GM21423 (cell line): Measurements from ENCODE around the gene RND2.
"Not testable (repeated sequence)": the region's sequence is repeated elsewhere in the genome, so short reads cannot be mapped to it uniquely, and the experiment has no call there.

Experiments used
- ATAC-seq: cut with Tn5 transposase; IDR thresholded peaks from one replicate; pipeline ENCODE4 v1.9.1; 2021; ENCODE audit warnings: mild to moderate bottlenecking, moderate library complexity; ENCODE audit not compliant: unreplicated experiment

Gene RND2

DNA sequence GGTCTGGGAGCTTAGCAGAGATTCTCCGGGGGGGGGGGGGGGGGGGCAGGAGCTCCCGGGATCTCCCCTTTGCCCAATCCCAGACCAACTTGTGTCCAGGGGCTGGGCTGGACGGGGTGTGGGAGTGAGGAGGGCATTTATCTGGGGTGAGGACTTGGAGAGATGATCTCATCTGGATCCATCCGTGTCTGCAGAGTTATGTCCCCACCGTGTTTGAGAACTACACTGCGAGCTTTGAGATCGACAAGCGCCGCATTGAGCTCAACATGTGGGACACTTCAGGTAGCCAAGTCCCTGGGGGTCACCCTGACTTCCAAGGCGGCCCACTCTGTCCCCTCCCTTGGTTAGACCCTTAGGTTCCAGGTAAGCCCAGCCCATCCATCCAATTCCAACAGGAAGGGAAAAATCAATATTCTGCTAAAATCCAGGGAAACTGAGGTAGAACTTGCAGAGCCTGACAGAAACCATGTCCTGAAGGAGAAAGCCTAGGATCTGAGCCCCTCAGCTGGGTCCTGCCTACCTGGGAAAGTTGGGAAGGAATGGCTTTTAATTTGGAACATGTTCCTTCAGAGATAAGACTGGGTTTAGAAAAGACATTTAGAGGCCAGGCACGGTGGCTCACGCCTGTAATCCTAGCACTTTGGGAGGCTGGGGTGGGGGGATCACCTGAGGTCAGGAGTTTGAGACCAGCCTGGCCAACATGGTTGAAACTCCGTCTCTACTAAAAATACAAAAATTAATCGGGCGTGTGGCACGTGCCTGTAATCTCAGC is 921 bp downstream of the RND2 start:
- ATAC-seq = no peak

DNA sequence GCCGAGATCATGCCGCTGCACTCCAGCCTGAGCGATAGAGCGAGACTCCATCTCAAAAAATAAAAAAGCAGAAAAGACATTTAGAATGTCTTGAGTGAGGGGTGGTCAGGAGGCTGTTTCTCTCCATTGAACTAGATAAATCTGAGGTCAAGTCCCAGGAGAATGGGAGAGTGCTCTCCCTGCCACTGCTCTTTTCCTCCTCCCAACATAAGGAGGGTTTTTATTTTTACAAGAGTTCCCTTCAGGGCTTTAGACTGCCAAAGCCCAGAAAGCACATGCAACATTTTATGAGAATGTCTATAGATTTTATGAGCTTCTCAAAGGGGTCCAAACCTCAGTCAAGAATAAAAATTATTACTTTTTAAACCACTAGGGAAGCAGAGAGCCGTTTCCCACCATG is 1.6 kb downstream of the RND2 start:
- no peak for ATAC-seq

DNA sequence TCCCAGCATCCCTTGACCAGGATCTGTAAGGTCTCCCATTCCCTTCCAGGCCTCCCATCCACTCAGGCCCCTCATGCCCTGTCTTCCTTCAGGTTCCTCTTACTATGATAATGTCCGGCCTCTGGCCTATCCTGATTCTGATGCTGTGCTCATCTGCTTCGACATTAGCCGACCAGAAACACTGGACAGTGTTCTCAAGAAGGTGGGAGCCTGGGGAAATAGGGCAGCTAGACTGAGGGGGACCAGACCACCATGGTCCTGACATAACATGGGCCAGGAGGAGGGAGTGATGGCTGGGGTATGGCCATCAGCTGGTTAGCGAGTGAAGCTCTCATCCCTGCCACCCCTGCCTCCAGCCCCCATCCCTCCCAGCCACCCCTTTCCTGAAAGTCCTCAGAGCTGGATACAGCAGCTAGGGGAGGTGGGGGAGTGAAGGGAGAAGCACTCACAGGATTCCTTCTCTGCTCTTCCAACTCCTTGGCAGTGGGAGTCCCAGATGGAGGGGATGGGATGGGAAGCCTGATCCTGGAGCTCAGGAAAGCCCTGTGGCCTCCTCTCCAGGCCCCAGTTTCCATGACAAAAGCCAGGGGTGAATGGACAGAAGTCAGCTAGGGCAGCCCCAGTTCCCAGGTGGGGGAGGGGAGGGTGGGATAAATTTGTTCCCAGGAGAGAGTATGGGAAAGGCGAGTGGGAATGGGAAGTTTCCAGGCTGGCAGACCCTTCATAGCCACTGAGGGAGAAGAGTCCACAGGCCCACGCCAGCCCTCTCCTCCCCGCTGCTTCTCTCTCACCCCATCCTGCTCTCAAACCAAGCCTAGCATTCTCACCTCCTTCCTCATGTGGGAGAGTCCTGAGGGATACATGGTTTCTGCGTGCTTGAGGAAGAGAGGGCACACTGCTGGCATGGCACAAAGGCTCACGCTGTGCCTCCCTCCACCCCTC is 2.3 kb downstream of the RND2 start:
- ATAC-seq = no peak

- no peak for ATAC-seq
Observed at GRCh38 chr17:43028221-43028861, 3.3 kb downstream of the RND2 start.

DNA sequence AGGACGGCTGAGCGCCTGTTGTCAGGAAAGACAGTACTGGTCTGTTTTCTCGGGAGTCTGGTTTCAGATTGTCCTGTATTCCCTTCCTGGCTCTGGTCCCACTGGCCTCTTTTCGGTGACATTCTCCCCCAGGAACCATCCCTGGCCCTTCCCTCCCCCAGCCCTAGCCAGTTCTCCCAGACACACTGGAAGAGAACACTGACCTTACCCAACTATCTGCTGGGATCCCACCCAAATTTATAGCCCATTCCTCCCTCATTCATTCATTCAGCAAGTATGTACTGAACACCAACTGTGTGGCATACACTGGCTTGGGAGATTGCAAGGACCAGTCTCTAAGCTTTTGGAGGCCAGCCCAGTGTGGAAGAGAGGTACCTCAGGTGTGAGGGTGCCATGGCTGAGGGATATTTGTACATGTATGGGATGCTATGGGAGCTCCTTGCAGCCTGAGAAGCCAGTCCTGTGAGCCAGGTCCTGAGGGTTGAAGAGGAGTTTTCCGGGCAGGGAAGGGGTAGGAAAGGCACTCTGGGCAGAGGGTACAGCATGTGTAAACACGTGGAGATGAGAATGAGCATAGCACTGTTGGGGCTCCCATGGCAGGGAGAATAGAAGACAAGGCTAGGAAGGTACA is 5.2 kb downstream of the RND2 start:
- no peak for ATAC-seq

- ATAC-seq = no peak
Observed at GRCh38 chr17:43031666-43032065, 6.6 kb downstream of the RND2 start.

- ATAC-seq = no peak
Observed at GRCh38 chr17:43033948-43034881, 9.2 kb downstream of the RND2 start.

GRCh38 chr17:43034894-43035293 is 9.9 kb downstream of the RND2 start:
- no peak for ATAC-seq

GRCh38 chr17:43039646-43040045 is 14.6 kb downstream of the RND2 start:
- ATAC-seq = no peak

GRCh38 chr17:43040655-43041054 is 15.6 kb downstream of the RND2 start:
- no peak for ATAC-seq

- ATAC-seq = no peak
Observed at GRCh38 chr17:43042025-43042628, 17.1 kb downstream of the RND2 start.

DNA sequence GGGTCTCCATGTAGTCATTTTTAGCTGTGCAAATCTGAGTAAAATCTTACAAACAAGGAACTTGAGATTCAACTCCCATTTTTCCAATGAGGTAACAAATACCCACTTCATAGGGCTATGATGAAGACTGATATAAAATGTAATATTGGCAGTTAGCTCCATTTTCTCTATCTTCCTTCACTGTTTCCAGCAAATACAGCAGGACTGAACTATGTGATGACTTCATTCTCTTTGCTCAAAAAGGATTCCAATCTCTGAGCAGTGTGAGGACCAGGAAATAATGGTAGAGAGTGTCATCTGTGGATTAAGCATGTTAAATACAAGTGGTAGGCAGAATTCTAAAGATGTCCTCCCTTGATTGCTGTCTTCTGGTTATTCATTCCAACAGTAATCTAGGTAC is 18.3 kb downstream of the RND2 start:
- ATAC-seq = no peak

DNA sequence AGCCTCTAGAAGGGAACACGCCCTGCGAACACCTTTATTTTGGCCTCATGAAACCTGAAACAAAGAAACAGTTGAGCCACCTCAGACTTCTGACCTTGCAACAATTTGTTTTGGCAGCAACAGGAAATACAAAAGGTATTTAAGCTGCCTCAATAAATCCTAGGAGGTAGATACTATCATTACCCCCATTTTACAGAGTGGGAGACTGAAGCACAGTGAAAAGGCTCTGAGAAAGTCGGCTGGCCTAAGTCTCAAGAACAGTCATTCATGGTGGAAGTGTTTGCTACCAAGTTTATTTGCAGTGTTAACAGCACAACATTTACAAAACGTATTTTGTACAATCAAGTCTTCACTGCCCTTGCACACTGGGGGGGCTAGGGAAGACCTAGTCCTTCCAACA is 19.0 kb downstream of the RND2 start:
- ATAC-seq = no peak

- ATAC-seq = no peak
Observed at GRCh38 chr17:43051969-43052368, 26.9 kb downstream of the RND2 start.

GRCh38 chr17:43053008-43053407 is 28.0 kb downstream of the RND2 start:
- ATAC-seq = not testable (repeated sequence)

GRCh38 chr17:43056051-43056450 is 31.0 kb downstream of the RND2 start:
- no peak for ATAC-seq

- ATAC-seq = no peak
Observed at GRCh38 chr17:43062984-43063638, 38.1 kb downstream of the RND2 start.

- ATAC-seq = no peak
Observed at GRCh38 chr17:43068570-43069367, 43.7 kb downstream of the RND2 start.
